ENCODE results near the gene OR51V1.

GRCh38 chr11:5240458-5240857 is 40.0 kb upstream of the OR51V1 start:
- no peak for TF ChIP-seq POLR2AphosphoS5 (IDR thresholded peaks at IDR 0.05; ENCODE audit: low read depth, low read length)
- no peak for TF ChIP-seq POLR2A (IDR thresholded peaks at IDR 0.05; ENCODE audit: low read depth, low read length)

Measured in GM12891 (cell line).